HS-5 (cell line): ENCODE results near the gene PLCG2.
"Not testable (repeated sequence)": the region's sequence is repeated elsewhere in the genome, so short reads cannot be mapped to it uniquely, and the experiment has no call there.

Experiments used
- DNase-seq: peaks from one replicate; pipeline ENCODE4 v3.0.0-alpha.2; 2012; ENCODE audit warnings: low read depth

The PLCG2 gene

DNA sequence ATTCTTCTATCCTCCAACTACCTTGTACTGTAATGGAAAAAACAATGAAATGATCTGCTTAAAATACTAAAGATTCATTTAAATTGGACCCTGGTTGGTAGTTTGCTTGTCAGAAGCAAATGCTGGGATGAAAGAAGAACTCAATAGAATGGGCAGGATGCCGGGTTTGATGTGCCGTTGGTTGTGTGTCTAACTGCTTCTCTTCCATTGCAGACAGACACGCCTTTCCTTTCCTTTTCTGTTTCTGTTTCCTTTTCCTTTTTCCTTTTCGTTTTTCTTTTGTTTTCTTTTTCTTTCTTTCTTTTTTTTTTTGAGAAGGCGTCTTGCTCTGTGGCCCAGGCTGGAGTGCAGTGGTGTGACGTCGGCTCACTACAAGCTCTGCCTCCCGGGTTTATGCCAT, 64.6 kb downstream of the PLCG2 start:
- DNase-seq, result no peak

DNA sequence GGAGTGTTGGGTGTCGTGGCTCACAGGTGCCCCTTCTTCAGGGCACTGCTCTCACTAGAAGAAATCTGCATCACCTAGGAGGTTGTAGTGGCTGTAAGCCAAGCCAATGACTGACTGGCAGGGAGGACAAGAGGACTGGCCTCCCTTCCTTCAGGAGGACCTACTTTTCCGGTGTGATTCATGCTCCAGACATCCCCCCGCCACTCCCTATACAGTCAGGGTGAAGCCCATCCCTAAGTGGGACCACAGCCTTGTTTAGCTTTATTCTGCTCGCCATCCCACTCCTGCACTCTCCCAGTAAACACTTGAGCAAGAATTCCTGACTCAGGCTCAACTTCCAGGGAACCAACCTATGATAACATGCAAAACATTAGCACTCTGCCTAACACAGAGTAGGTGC, 67.0 kb downstream of the PLCG2 start:
- no peak for DNase-seq

DNA sequence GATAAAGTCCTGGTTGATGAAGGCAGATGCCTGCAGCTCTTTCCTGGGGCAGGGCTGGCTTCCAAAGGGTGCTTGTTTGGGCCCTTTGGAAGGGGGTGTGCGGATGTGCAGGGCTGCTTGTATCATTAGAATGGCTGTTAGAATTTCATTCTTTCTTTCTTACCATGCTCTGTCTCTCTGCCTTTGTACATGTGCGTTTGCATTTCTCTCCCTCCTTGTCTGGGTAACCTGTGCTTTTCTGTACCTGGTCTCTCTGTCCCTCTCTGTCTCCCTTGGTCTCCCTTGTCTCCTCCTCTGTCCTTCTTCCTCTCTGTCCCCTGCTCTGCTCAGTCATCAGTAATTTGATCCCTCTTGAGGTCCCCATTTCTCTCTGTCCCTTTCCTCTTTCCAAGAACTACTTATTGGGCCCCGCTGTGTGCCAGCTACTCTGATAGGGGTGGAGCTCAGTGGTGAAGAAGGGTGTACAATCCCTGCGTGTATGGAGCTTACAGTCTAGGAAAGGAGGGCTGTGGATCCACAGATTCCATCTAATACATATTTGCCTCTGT, 69.3 kb downstream of the PLCG2 start:
- no peak for DNase-seq

DNA sequence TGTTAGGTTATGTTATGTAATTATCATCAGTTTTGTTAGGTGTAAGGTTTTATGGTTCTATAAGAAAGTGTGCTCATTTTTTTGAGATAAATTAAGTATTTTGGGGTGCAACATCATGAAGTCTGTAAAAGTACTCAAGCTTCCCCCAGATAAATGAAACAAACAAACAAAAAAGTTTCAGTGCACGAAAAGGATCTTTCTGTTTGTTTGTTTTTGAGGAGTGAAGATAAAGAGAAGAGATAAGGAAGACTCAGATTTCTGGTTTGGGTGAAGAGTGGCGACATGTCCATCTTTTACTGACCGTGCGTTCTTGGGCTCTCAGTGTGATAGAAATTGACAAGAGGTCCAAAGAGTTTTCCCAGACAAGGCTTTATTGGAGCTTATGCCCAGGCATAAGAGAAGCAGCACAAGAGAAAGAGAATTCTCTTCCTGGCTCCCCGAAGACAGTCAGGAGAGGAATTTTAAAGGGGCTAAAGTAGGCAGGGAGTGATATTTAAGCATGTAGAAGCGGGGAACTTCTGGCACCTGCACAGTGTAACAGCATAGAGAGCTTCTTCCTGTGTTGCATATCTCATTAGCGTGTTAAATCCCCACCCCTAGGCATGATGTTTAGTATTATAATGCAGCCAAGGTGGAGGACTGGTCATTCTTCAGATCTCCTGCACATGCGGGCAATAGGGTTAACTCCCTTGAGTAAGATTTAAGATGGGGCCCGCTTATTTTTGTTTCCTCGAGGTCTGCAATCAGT, 71.3 kb downstream of the PLCG2 start:
- no peak for DNase-seq

DNA sequence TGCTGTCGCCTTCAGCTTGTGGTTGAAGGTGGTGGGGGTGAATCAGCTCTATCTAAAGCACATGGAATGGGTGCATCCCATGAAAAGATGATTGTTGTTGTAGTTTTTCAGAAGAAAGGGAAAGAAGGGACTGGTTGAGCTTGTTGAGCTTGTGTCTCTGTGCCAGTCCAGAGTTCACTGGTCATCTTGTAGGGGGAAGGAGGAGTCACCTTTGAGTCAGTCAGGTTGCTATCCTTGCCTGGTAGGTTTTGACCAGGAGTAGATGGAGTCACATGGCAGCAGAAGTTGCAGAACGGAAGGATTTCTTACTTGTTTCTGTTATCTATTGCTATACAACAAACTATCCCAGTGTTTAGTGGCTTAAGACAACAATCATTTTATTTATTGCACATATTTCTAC, 73.3 kb downstream of the PLCG2 start:
- no peak for DNase-seq

DNA sequence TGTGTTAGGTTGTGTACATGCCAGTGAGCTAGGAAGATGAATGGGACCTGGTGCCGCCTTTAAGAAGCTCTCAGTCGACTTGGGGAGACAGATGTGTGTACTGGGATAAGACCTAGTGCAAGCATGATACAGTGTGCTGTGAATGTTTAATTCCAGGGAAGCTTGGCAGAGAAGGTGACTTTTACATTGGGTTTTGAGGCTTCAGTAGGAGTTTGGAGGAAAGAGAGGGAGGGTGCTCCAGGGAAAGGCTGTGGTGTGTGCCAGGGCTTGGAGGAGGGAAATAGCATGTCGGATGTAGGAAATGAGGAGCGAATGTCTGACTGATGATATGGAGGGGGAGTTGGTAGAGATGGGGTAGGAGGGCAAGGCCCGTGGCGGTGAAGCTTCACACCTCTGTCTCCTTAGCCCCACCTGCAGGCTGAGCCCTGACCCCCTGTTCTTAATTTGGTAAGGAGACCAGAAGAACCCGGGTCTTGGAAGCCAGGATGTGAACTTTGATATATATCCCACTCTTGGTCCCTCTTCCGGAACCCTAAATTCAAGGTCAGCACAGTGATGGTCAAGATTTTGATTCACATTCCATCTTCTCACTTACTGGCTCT, 76.6 kb downstream of the PLCG2 start:
- DNase-seq, result no peak

DNA sequence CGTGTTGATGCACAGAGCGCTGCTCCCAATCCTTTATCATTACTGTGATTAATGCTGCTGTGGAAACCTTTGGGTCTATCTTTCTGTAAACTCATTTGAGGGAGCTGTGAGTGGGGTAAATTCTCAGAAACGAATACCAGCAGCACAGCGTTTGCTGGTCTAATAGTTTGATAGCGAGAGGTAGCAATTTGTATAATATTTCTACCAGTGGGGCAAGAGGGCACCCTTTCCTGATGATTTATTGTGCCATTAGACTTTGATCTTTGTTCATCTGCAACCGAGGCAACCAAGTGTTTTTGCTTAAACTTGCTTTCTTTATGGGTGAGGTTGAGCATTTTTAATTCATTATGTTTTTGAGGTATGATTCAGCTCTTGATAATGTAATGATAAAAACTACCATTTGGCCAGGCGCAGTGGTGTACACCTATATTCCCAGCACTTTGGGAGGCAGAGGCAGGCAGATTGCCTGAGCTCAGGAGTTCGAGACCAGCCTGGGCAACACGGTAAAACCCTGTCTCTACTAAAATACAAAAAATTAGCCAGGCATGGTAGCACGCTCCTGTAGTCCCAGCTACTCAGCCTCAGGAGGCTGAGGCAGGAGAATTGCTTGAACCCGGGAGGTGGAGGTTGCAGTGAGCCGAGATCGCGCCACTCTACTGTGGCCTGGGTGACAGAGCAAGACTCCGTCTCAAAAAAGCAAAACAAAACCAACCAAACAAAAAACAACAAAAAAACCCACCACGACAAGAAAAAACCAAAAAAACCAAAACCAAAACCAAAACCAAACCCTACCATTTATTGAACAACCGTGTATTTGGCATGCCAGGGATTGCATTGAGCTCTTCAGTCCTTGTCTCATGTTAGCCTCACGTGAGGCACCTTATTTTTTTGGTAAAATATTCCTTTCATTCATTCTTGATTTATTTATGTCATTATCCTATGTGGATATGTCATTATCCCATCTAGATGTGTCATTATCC, 81.5 kb downstream of the PLCG2 start:
- no peak for DNase-seq

DNA sequence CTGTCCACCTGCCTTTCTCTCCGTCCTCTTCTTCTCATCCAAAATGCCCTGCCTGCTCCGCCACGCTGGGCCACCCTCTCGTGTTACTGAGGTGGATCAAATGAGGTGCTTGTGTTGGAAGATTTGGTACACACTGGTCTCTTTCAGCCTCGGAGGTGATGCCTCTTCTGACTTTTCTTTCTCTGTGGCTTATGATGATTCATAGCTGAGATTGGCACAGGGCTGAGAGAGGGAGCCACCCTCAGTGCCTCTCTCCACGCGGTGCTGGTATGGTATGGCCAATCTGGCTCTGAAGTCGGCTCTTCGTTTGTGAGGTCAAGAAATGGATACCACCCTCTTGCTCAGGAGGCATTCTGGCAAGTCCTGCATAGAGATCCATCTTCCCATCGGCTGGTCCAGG, 82.4 kb downstream of the PLCG2 start:
- DNase-seq, result no peak

DNA sequence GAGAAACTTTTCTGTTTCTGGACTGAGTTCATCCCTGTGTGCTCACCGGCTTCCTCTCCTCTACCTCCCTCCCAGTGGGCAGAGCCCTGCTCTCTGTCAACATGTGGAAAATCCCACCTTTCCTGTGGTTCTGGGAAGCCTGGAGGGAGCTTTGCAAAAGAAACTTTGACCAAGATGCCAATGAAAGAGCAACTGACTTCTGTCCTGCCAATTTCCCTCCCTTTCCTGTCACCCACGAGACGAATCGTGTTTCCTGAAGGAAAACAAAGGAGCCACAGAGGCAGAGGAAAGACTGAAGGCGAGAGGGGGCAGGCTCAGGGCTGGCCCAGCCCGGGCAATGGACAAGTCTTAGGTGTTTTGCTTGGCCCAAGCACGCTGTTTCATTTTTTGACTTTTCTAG, 82.8 kb downstream of the PLCG2 start:
- no peak for DNase-seq

DNA sequence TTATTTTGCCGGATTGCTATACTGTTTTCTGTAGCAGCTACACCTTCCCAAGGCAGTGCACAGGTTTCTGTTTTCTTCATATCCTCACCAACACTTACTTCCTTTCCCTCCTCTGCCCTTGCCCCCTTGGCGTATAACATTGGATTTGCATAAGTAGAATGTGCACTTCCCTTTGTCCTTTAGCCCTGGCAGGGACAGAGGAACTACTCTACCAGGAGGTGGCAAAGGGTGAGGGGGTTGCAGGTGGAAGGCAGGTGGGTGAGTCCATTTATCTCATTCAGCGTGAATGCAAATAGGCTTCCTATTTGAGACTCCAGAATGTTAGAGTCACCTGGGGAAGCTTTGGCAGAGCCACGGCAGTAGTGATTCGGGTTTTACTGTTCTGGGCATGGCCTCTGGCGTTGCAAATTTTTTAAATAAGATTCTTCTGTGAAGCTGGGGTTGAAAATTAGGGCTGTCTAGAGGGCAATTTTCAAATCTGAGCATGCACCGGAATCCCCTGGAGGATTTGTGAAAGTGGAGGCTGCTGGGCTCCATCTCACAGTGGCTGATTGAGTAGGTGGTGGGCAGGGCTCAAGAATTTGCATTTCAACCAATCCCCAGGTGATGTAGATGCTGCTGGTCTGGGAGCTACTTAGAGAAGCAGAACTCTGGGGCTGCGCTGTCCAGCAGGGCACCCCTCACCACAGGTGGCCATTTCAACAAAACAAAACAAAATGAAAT, 84.7 kb downstream of the PLCG2 start:
- DNase-seq, result no peak

DNA sequence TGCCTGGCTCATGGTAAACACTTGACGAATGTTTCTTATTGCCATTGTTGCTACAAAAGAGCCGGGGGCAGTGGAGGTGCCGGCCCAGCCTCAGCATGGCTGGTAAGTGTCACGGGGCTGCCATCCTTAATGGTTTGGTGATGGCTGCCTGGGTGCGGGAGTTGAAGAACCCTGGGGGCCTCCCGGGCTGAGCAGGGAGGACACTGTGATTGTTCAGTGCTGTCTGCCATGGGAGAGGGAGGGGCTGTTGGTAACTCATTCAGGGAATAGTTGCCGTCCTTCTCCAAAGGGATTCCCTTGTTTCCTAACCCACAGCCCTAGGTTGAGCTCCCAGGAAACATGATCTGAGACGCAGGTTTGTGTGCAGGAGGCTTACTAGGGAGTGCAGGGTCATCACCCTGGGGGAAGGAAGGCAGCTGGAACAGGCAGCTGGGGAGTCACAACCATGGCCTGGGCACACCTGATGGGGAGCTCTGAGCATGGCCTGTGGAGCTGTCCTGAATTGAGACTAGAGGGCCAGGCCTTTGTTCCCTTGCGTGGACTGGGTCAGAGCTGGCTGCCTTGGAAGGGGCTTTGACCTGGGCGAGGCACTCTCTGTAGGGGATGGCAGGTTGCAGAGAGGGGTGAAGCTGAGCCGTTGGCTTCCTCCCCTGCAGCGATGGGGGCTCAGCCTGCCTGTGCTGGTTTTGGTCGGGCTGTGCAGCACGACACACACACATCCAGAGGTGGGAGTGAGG, 85.7 kb downstream of the PLCG2 start:
- DNase-seq, result no peak

DNA sequence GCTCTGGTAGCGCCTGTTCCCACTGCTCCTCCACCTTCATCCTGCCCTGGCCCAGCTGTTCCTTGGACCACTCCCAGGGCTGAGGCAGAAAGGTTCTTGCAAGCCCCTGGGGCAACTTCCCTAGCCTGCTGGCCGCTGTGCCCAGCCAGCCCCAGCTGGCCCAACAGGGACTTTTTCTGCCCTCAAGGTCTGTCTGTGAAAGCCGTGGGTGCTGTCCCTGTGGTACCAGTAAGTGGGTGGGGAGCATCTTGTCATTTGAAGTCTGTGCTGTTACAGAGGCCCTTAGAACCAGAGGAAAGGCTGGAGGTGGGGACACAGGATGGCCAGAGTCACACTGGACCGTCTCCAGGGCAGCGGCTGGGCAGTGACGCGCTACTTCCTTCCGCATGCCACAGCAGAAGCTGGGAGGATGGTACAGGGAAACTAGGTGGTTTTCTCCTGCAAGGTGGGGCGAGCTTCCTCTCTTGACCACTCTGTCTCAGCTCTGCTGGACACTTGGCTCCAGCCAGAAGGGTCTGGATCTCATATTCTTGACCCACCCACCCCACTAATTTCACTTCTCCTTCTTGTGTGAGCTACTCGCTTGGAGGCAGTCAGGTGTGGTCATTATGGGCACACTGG, 87.8 kb downstream of the PLCG2 start:
- no peak for DNase-seq

DNA sequence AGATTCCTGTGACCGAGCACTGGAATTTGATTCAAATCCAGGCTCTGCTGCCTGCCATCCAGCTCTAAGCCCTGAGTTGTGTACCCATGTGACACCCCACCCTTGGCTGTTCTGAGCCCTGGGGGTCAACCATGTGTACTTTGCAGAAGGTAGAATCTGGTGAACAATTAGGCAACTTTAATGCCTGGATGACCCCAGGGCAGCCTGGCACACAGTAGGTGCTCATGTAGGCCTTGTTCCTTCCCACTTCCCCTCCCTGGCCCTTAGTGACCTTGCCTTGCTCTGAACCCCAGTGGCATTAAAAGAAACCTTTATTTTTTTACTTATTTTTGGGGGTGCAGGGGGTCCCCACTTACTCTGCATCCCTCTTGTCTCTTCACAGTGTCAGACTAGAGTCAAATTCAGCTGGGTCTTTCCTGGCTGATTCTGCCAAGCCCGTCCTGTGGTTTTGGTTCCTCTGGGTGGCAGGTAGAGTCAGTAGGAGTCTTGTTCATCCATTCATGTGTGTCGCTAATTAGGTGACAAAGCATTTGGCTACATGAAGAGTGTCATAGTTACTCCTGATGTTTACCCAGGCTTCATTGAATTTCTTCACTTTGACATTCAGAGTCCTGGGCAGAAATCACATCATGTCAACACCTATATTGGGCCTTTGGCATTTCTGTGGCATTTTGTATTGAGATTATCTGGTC, 89.1 kb downstream of the PLCG2 start:
- no peak for DNase-seq

DNA sequence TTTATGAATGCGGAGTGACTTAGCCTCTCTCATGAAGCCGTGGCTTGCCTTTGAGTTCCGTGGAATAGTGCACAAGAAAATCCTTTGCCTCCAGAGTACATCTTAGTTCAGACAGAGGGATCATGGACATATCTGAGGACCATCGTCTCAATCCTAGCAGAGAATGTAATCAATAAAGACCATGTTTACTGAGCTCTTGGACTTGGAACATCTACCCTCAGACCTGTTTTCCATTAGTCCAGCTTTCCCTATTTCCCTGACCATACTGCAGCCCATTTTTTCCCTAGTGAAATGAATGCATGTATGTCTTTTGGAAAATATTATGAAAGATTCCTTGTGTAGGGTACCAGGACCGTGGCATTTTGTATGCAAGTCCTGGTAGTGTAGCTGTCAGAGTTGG, 90.2 kb downstream of the PLCG2 start:
- no peak for DNase-seq

DNA sequence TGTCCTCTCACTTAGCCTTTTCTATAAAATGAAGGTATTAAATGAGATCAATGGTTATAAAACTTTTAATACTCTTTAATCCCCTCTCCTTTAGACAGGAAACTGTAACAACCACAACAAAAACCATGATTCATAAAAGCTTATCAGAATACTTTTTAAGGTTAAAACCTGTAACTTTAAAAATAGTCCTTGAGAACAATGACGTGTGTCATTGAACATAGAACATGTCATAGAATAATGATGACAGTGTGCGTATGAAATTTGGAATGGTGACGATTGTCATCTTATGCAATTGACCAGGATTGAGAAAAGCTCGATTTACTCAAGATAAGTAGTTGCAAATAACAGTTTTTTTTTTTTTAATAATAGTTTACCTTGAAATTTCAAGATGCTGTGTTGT, 94.1 kb downstream of the PLCG2 start:
- DNase-seq, result no peak

DNA sequence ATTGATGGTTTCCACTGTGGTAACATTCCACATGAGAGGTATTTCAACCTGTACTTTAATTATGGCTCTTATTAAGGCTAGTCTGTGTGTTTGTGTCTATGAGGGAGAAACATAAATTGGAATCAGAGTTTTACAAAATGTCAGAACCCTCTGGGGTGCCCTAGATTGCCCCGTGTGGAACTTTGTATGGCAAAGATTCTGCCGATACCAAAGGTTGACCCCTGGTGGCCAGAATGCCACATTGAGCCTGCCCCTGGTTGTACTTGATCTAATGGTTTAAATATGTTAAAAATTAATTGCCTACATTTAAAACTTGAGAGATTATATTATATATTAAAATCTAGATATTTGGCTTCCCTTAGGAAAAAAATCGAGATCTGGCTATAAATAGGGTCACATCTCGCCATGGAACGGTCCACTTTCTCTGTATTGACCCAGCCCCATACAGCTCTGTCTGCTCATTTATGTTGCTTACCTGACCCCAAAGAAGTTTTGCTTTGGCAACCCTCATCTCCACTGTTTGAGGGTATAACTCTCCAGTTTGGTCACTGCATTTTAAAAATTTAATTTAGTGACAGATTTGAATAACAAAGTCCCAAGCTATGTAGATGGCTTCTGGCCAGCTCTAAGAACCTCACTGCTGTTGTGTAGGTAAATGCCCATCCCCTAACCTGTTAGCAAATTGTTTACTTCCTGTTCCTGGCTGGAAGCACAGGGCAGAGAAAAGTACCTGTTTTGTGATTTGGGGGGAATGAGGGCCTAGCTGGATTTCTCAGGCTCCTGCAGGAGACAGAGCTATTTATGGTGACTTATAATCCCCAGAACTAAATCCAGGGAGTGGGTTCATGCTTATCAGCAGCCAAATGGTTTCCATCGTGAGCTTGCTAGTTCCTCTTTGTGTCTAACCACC, 95.0 kb downstream of the PLCG2 start:
- no peak for DNase-seq

DNA sequence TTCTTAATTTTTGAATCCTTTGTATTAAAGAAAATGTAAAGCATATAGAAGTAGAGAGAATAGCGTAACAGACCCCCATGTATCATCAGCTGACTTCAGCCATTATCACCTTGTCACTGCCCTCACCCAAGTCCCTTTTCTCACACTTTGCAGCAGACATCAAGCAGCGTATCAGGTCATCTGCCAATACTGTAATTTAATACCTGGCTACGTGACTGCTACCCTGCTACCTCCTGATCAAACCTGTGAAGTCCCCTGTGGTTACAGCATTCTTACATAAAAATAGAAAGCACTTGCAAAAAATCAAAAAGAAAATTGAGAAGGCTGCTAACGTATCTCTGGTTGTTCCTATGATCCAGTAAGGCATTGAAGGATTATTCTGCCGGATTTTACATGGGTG, 96.4 kb downstream of the PLCG2 start:
- no peak for DNase-seq

DNA sequence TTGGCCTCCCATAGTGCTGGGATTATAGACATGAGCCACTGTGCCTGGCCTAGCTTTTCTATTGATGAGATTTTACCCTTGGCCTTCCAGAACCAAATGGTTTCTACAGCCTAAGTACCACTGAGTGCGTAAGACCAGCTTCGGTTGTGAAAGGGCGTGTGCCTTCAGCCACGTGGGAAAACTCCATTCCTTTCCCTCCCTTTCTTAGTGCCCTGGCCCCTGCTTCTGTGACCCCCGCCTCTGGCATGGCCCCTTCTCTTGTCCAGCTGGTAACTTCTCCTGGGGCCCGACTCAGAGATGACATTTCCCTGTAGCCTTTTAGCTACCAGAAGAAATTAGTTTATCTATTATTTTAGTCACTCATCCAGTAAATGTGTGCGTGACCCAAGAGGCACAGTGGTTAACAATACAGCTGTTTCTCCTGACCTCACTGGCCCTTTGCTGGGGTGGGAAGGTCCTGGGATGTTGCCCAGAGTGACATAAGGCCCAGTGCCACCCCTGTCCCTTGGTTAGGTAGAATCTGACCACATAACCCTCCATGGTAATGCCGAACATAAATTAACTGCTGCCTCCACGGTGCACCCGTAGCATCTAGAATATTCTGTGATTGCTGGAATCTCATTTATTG, 97.3 kb downstream of the PLCG2 start:
- no peak for DNase-seq

DNA sequence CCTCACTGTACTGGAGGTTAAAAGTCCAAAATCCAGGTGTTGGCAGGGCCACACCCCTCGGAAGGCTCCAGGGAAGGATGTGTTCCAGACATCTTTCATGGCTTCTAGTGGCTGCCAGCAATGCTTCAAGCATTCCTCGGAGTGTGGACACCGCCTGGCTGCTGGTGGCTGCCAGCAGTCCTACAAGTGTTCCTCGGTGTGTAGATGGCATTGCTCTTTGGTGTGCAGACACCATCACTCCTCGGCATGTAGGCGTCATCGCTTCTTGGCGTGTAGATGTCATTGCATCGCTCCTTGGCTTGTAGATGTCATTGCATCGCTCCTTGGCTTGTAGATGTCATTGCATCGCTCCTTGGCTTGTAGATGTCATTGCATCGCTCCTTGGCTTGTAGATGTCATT, 98.4 kb downstream of the PLCG2 start:
- not testable (repeated sequence) for DNase-seq
